Smooth muscle cell (in vitro differentiated cells): Measurements from ENCODE around the gene CCL1. TPM values are rescaled to one million over a fixed set of nuclear protein-coding genes. Genes with fewer than 3 reads are reported as not detected.

ENCODE experiments used
- DNase-seq: peaks from one replicate; lab custom pipeline; 2025; ENCODE audit not compliant: unreplicated experiment; lab: John Stamatoyannopoulos, UW
- H2AFZ ChIP-seq: fragments of 200-600 bp; sonication (generic); 2 replicates; pipeline ENCODE4 v1.6.0; 2016; ENCODE audit warnings: antibody characterized with exemption, low read depth, mild to moderate bottlenecking
- H3F3A ChIP-seq: fragments of 200-600 bp; sonication (generic); 2 replicates; pipeline ENCODE4 v1.6.0; 2017; ENCODE audit warnings: antibody characterized with exemption, low read depth
- H3K27ac ChIP-seq: fragments of 200-600 bp; sonication (generic); 2 replicates; pipeline ENCODE4 v1.5.1; 2016; ENCODE audit warnings: low read depth, mild to moderate bottlenecking
- H3K27me3 ChIP-seq: fragments of 200-600 bp; sonication (generic); 2 replicates; pipeline ENCODE4 v1.6.1; 2016; ENCODE audit warnings: low read depth, mild to moderate bottlenecking
- H3K36me3 ChIP-seq: fragments of 200-600 bp; sonication (generic); 2 replicates; pipeline ENCODE4 v1.5.1; 2016; ENCODE audit warnings: low read depth
- H3K4me1 ChIP-seq: fragments of 200-600 bp; sonication (generic); 2 replicates; pipeline ENCODE4 v1.5.1; 2016; ENCODE audit warnings: low read depth
- H3K4me2 ChIP-seq: fragments of 200-600 bp; sonication (generic); 2 replicates; pipeline ENCODE4 v1.6.0; 2016; ENCODE audit warnings: mild to moderate bottlenecking
- H3K4me3 ChIP-seq: fragments of 200-600 bp; sonication (generic); 2 replicates; pipeline ENCODE4 v1.5.1; 2016; ENCODE audit warnings: mild to moderate bottlenecking
- H3K79me2 ChIP-seq: fragments of 200-600 bp; sonication (generic); 2 replicates; pipeline ENCODE4 v1.6.0; 2016; ENCODE audit warnings: low read depth, mild to moderate bottlenecking
- H3K9ac ChIP-seq: fragments of 200-600 bp; sonication (generic); 2 replicates; pipeline ENCODE4 v1.6.0; 2016; ENCODE audit warnings: low read depth
- H3K9me3 ChIP-seq: fragments of 200-600 bp; sonication (generic); replicated peaks from 2 replicates; pipeline ENCODE4 v1.5.1; 2016; ENCODE audit warnings: low read depth
- H4K20me1 ChIP-seq: fragments of 200-600 bp; sonication (generic); 2 replicates; pipeline ENCODE4 v1.6.0; 2016; ENCODE audit warnings: low read depth
- CTCF ChIP-seq: fragments of 200-600 bp; sonication (generic); IDR thresholded peaks from 2 replicates; pipeline ENCODE4 v1.5.1; 2017; ENCODE audit warnings: borderline replicate concordance, mild to moderate bottlenecking, antibody characterized with exemption; ENCODE audit not compliant: insufficient read depth, poor library complexity, severe bottlenecking
- WGBS: methylation state at CpG from one replicate; pipeline ENCODE4 v1.1.7; 2016; ENCODE audit warnings: low lambda C conversion rate; 5-methylcytosine and 5-hydroxymethylcytosine counted together
- polyA plus RNA-seq: library from polyadenylated mRNA; unstranded; fragments of >200 nt; fragmentation: Nextera tagmentation; extraction: Ambion mirVana; gene quantifications from 2 replicates; pipeline ENCODE4 v1.2.1, GENCODE V29; 2016
- total RNA-seq: library from RNA; depleted of rRNA; stranded (reverse); fragments of >200 nt; gene quantifications from 2 replicates; pipeline ENCODE4 v1.2.3, GENCODE V29; 2014

The CCL1 gene
- total and polyA plus RNA-seq, 2 experiments from 2014 or later = not detected

DNA sequence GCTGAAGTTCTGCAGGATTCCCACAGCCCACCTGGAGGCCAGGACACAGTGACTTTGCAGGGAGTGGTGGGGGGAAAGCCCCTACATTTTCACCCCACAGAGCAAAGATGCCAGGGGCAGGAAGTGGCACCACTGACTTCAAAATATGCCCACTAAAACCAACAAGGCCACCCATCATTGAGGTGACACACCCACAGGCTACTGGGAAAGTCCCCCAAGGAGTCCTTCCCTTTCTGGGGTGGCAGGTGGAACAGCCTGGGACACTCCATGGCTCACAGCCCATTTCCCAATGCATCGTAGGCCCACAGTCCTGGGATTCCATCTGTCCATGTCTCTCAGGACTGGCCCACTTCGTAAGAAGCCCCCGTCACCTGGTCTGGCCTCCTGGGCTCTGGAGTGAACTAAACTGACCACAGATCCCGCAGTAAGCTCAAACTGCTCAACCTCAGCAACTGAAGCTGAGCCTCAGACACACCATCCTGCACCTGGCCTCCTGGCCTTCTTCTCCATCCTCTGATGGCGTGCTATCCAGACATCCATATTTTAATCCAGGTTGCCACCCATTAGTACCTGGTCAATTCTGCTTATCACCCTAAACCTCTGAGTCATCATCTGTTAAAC, 7.5 kb upstream of the CCL1 start:
- Histone ChIP-seq H3K27me3 (no peaks in the 10 kb centered on the region), H3K4me3 (no peak overlapping the region), H3K27ac (no peak overlapping the region), H3F3A (no peaks in the 10 kb centered on the region), H2AFZ (no peak overlapping the region), H3K79me2 (no peaks in the 10 kb centered on the region), H3K36me3 (no peaks in the 10 kb centered on the region), H3K4me2 (no peak overlapping the region), H3K4me1 (no peaks in the 10 kb centered on the region), H3K9ac (no peak overlapping the region), H4K20me1 (no peaks in the 10 kb centered on the region), H3K9me3 (no peaks in the 10 kb centered on the region)
- no peak for TF ChIP-seq CTCF
- 89% methylated on average over 5 of the region's 5 CpGs for WGBS
- no peak for DNase-seq

GRCh38 chr17:34369571-34369970, 6.5 kb upstream of the CCL1 start:
- DNase-seq = no peak

GRCh38 chr17:34368946-34369500, 6.0 kb upstream of the CCL1 start:
- no peaks in the 10 kb centered on the region for H3F3A ChIP-seq
- no peaks in the 10 kb centered on the region for H3K36me3 ChIP-seq
- TF ChIP-seq CTCF = no peak
- no peaks in the 10 kb centered on the region for H3K9me3 ChIP-seq
- no peak overlapping the region for H3K9ac ChIP-seq
- H3K79me2 ChIP-seq = no peaks in the 10 kb centered on the region
- H4K20me1 ChIP-seq = no peaks in the 10 kb centered on the region
- H3K4me3 ChIP-seq = no peak overlapping the region
- no peak overlapping the region for H3K27ac ChIP-seq
- H2AFZ ChIP-seq = no peak overlapping the region
- DNase-seq = no peak
- H3K4me2 ChIP-seq = no peak overlapping the region
- WGBS = 61% methylated on average over 4 of the region's 4 CpGs
- H3K27me3 ChIP-seq = no peaks in the 10 kb centered on the region
- H3K4me1 ChIP-seq = no peaks in the 10 kb centered on the region

More at GRCh38 chr17:34369571-34369970, 6.5 kb upstream of the CCL1 start:
- Histone ChIP-seq H3K27ac (no peak overlapping the region), H3K4me1 (no peaks in the 10 kb centered on the region), H3K4me3 (no peak overlapping the region), H3K9ac (no peak overlapping the region), H3K27me3 (no peaks in the 10 kb centered on the region), H3K4me2 (no peak overlapping the region), H3F3A (no peaks in the 10 kb centered on the region), H3K36me3 (no peaks in the 10 kb centered on the region), H3K9me3 (no peaks in the 10 kb centered on the region), H2AFZ (no peak overlapping the region), H3K79me2 (no peaks in the 10 kb centered on the region), H4K20me1 (no peaks in the 10 kb centered on the region)
- no peak for TF ChIP-seq CTCF
- 84% methylated on average over 3 of the region's 3 CpGs for WGBS
